Colon (tissue), 2 donors: ENCODE data around the gene DCHS2.

Experiments used
- FAIRE-seq: peaks from 2 replicates; lab custom pipeline; 2012; peaks lifted over from hg19 to GRCh38; lab: Jason Lieb, UNC
- donor health status: control.
- donor health status: control.

Gene DCHS2

GRCh38 chr4:154376486-154376885, 115.1 kb downstream of the DCHS2 start:
- FAIRE-seq = no peak

GRCh38 chr4:154368060-154368459, 123.5 kb downstream of the DCHS2 start:
- no peak for FAIRE-seq

GRCh38 chr4:154367659-154368058, 123.9 kb downstream of the DCHS2 start:
- no peak for FAIRE-seq

GRCh38 chr4:154366956-154367355, 124.6 kb downstream of the DCHS2 start:
- FAIRE-seq = no peak

GRCh38 chr4:154364066-154364845, 127.3 kb downstream of the DCHS2 start:
- FAIRE-seq = no peak

GRCh38 chr4:154361450-154361849, 130.1 kb downstream of the DCHS2 start:
- no peak for FAIRE-seq

- no peak for FAIRE-seq
Measured at GRCh38 chr4:154360491-154360890, 131.1 kb downstream of the DCHS2 start.

GRCh38 chr4:154354883-154355282, 136.7 kb downstream of the DCHS2 start:
- no peak for FAIRE-seq

GRCh38 chr4:154349829-154350228, 141.8 kb downstream of the DCHS2 start:
- FAIRE-seq = no peak

GRCh38 chr4:154348657-154349056, 142.9 kb downstream of the DCHS2 start:
- no peak for FAIRE-seq

GRCh38 chr4:154345359-154345758, 146.2 kb downstream of the DCHS2 start:
- FAIRE-seq = no peak

GRCh38 chr4:154344686-154345085, 146.9 kb downstream of the DCHS2 start:
- no peak for FAIRE-seq

- FAIRE-seq = no peak
Measured at GRCh38 chr4:154343651-154344050, 147.9 kb downstream of the DCHS2 start.

GRCh38 chr4:154341448-154341847, 150.2 kb downstream of the DCHS2 start:
- FAIRE-seq = no peak

- FAIRE-seq = no peak
Measured at GRCh38 chr4:154335588-154335987, 156.0 kb downstream of the DCHS2 start.

- no peak for FAIRE-seq
Measured at GRCh38 chr4:154332681-154333421, 158.7 kb downstream of the DCHS2 start.

GRCh38 chr4:154329939-154330338, 161.7 kb downstream of the DCHS2 start:
- no peak for FAIRE-seq

- no peak for FAIRE-seq
Measured at GRCh38 chr4:154329268-154329868, 162.2 kb downstream of the DCHS2 start.

- no peak for FAIRE-seq
Measured at GRCh38 chr4:154328030-154328429, 163.6 kb downstream of the DCHS2 start.

GRCh38 chr4:154320521-154320920, 171.1 kb downstream of the DCHS2 start:
- FAIRE-seq = no peak

- FAIRE-seq = no peak
Measured at GRCh38 chr4:154319736-154320135, 171.9 kb downstream of the DCHS2 start.

- FAIRE-seq = peak; percentile 21
Measured at GRCh38 chr4:154317201-154317999, 174.2 kb downstream of the DCHS2 start.
